GM12878 (cell line): ENCODE results near the gene HCFC2. TPM values are rescaled to one million over a fixed set of nuclear protein-coding genes. Genes with fewer than 3 reads are reported as not detected.

ENCODE experiments used
- BACH1 ChIP-seq: fragments of 450-650 bp; IDR thresholded peaks from 2 replicates; pipeline ENCODE4 v1.6.1; 2017; ENCODE audit warnings: mild to moderate bottlenecking, borderline replicate concordance
- CTCF ChIP-seq, 3 experiments: IDR thresholded peaks in 2 of 3; conservative IDR thresholded peaks in 1 of 3; 2 replicates each; pipeline ENCODE4 v1.5.1; 2011; ENCODE audit warnings: low read depth in 3 of 3, low read length in 3 of 3, mild to moderate bottlenecking in 3 of 3, control low read depth in 2 of 3, moderate library complexity in 2 of 3, inconsistent platforms in 1 of 3, mixed read lengths in 1 of 3; ENCODE audit not compliant: control insufficient read depth in 2 of 3, insufficient read depth in 1 of 3; ENCODE audit errors: extremely low read depth in 1 of 3
- E4F1 ChIP-seq: fragments of 450-650 bp; IDR thresholded peaks from 2 replicates; pipeline ENCODE4 v1.6.1; 2018; ENCODE audit warnings: borderline replicate concordance, mild to moderate bottlenecking; ENCODE audit not compliant: partially characterized antibody
- MLLT1 ChIP-seq: fragments of 450-650 bp; IDR thresholded peaks from 2 replicates; pipeline ENCODE4 v1.6.1; 2016; ENCODE audit warnings: mild to moderate bottlenecking
- NFIC ChIP-seq: IDR thresholded peaks from 2 replicates; pipeline ENCODE4 v1.6.1; 2012; ENCODE audit warnings: low read depth, mild to moderate bottlenecking, inconsistent platforms, low read length, moderate library complexity
- NR2C1 ChIP-seq: fragments of 450-650 bp; IDR thresholded peaks from 2 replicates; pipeline ENCODE4 v1.6.1; 2017; ENCODE audit warnings: antibody characterized with exemption, mild to moderate bottlenecking, moderate library complexity
- NR2F1 ChIP-seq: fragments of 450-650 bp; conservative IDR thresholded peaks from 2 replicates; pipeline ENCODE4 v1.6.1; 2017; ENCODE audit warnings: mild to moderate bottlenecking
- RAD51 ChIP-seq: fragments of 450-650 bp; IDR thresholded peaks from 2 replicates; pipeline ENCODE4 v1.6.1; 2016; ENCODE audit warnings: moderate library complexity, mild to moderate bottlenecking, inconsistent platforms
- RB1 ChIP-seq: fragments of 450-650 bp; formaldehyde crosslinking; IDR thresholded peaks from 2 replicates; pipeline ENCODE4 v1.6.1; 2017; ENCODE audit warnings: mild to moderate bottlenecking, borderline replicate concordance
- RFX5 ChIP-seq: IDR thresholded peaks from 2 replicates; pipeline ENCODE4 v1.6.1; 2011; ENCODE audit warnings: low read depth, low read length, improper control_type of control experiment
- SPI1 ChIP-seq: IDR thresholded peaks from 2 replicates; pipeline ENCODE4 v1.6.1; 2011; ENCODE audit warnings: low read depth, mild to moderate bottlenecking, low read length, moderate library complexity, borderline replicate concordance; ENCODE audit not compliant: insufficient read depth
- YBX1 ChIP-seq: fragments of 450-650 bp; IDR thresholded peaks from 2 replicates; pipeline ENCODE4 v1.6.1; 2016; ENCODE audit warnings: antibody characterized with exemption
- ZNF24 ChIP-seq: fragments of 450-650 bp; IDR thresholded peaks from 2 replicates; pipeline ENCODE4 v1.6.1; 2017; ENCODE audit warnings: antibody characterized with exemption, mild to moderate bottlenecking
- polyA plus RNA-seq, 11 experiments: library from polyadenylated mRNA; depleted of rRNA in 4 of 11; unstranded in 6 of 11; stranded (reverse) in 5 of 11; fragments of >200 nt; fragmentation: Nextera tagmentation in 4 of 11; fragmentation: Illumina TruSeq in 1 of 11; extraction: Ambion mirVana in 4 of 11; extraction: Trizol in 1 of 11; gene quantifications; 1 replicate in 1 of 11; 2 replicates in 10 of 11; pipeline versions ENCODE4 v1.2.1 to v1.2.3, GENCODE V29; 2011 to 2016; ENCODE audit warnings: inconsistent platforms in 2 of 11, missing spikeins in 2 of 11, low read depth in 1 of 11
- total RNA-seq, 4 experiments: library from RNA; depleted of rRNA in 3 of 4; stranded (reverse); fragments of >200 nt in 3 of 4; fragmentation: Illumina TruSeq in 1 of 4; extraction: Trizol in 1 of 4; gene quantifications; 2 replicates each; pipeline versions ENCODE4 v1.2.1 to v1.2.3, GENCODE V29; 2013 to 2021

Gene HCFC2
- total and polyA plus RNA-seq, 10 of the 15 experiments (the other 5 are each of a cell fraction or from before 2014, with no cell fraction given): 1.8 to 14.2 (median 9.3) TPM

DNA sequence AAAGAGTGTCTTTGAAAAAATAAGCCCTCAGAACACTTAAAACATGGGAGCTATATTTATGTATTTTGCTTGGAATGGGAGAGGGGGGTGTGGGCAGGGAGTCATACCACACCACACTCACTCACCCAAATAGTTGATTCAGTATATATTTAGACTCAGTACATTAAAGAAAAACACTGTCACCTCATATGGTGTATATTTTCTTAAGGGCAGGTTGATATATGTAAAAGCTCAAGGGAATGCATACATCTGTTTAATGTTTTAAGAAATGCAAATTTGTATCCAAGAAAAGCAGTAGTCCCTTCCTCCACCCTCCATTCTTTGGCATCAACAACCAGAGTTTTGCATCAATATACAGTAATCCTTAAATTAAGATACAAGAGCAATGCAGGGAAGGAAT, 72.2 kb downstream of the HCFC2 start (continued):
- no peak for TF ChIP-seq SPI1
- no peak for TF ChIP-seq BACH1
- TF ChIP-seq NR2C1: no peak
- no peak for TF ChIP-seq MLLT1
- no peak for TF ChIP-seq YBX1
- no peak for TF ChIP-seq RFX5
- no peak for TF ChIP-seq E4F1
- TF ChIP-seq CTCF (IDR thresholded peaks at IDR 0.05 in 2 of 3, conservative IDR thresholded peaks at IDR 0.05 in 1 of 3; ENCODE audit: control insufficient read depth in 2 of 3, extremely low read depth in 1 of 3, insufficient read depth in 1 of 3, low read depth in 3 of 3, low read length in 3 of 3): no peak
- TF ChIP-seq RB1: no peak
- no peak for TF ChIP-seq RAD51
- TF ChIP-seq ZNF24: no peak
- no peak for TF ChIP-seq NR2F1
- no peak for TF ChIP-seq NFIC
